Endothelial cell of umbilical vein (primary cell): Measurements from ENCODE around the gene BRWD1. TPM values are rescaled to one million over a fixed set of nuclear protein-coding genes. Genes with fewer than 3 reads are reported as not detected.

Experiments
- BruUV-seq: library from RNA; stranded (reverse); fragments of 400-500 nt; replicated peaks from 2 replicates; lab custom pipeline; 2021; lab: Mats Ljungman, UMichigan
- CTCF ChIA-PET: fragments of 300-600, 350-600 bp; sonication (Branson Sonifier 250); formaldehyde crosslinking; loops from one replicate; lab custom pipeline; 2021; ENCODE audit warnings: antibody characterized with exemption, inconsistent platforms; lab: Charles Lee
- POLR2A ChIA-PET: fragments of 300-600, 350-600 bp; sonication (Branson Sonifier 250); formaldehyde crosslinking; loops from one replicate; lab custom pipeline; 2021; ENCODE audit warnings: antibody characterized with exemption, inconsistent platforms; lab: Charles Lee
- DNase-seq: peaks from one replicate; pipeline ENCODE4 v3.0.0-alpha.2; 2011; ENCODE audit warnings: low read depth, low spot score
- FAIRE-seq: peaks from 2 replicates; lab custom pipeline; 2011; peaks lifted over from hg19 to GRCh38; lab: Jason Lieb, UNC
- H2AFZ ChIP-seq: 2 replicates; pipeline ENCODE4 v1.6.0; 2012; ENCODE audit warnings: low read depth, low read length, control low read depth, inconsistent platforms
- H3K27ac ChIP-seq: 2 replicates; pipeline ENCODE4 v1.5.1; 2011; ENCODE audit warnings: low read depth, mild to moderate bottlenecking, control low read depth, low read length, moderate library complexity; ENCODE audit not compliant: insufficient read depth
- H3K27me3 ChIP-seq, 2 experiments: 2 replicates each; pipeline versions ENCODE4 v1.6.0 to v1.6.1; 2011; ENCODE audit warnings: low read length in 2 of 2, mixed read lengths in 1 of 2; ENCODE audit not compliant: control insufficient read depth in 2 of 2, insufficient read depth in 2 of 2
- H3K36me3 ChIP-seq, 2 experiments: 2 replicates in 1 of 2; 3 replicates in 1 of 2; pipeline ENCODE4 v1.5.1; 2011; ENCODE audit warnings: low read length in 2 of 2, mild to moderate bottlenecking in 1 of 2, moderate library complexity in 1 of 2; ENCODE audit not compliant: control insufficient read depth in 2 of 2, insufficient read depth in 2 of 2; ENCODE audit errors: extremely low read depth in 1 of 2
- H3K4me1 ChIP-seq: 3 replicates; pipeline ENCODE4 v1.5.1; 2011; ENCODE audit warnings: mild to moderate bottlenecking, low read length; ENCODE audit not compliant: control insufficient read depth, insufficient read depth; ENCODE audit errors: extremely low read depth
- H3K4me2 ChIP-seq: 2 replicates; pipeline ENCODE4 v1.6.1; 2011; ENCODE audit warnings: low read length, control low read depth, mixed read lengths; ENCODE audit not compliant: insufficient read depth
- H3K4me3 ChIP-seq, 3 experiments: fragments of 200-600 bp in 1 of 3; sonication (generic), shearing (Covaris generic) in 1 of 3; replicated peaks in 1 of 3; 2 replicates each; pipeline ENCODE4 v1.5.1; 2011 to 2016; ENCODE audit warnings: control low read depth in 3 of 3, low read length in 3 of 3, mild to moderate bottlenecking in 2 of 3, inconsistent platforms in 1 of 3, low read depth in 1 of 3, moderate library complexity in 1 of 3; ENCODE audit not compliant: insufficient read depth in 1 of 3
- H3K79me2 ChIP-seq: 2 replicates; pipeline ENCODE4 v1.6.0; 2012; ENCODE audit warnings: low read length, inconsistent platforms; ENCODE audit not compliant: control insufficient read depth, insufficient read depth
- H3K9ac ChIP-seq: replicated peaks from 2 replicates; pipeline ENCODE3; 2011; ENCODE audit warnings: low read length, control low read depth; ENCODE audit not compliant: insufficient read depth; ENCODE audit errors: extremely low read depth
- H3K9me1 ChIP-seq: replicated peaks from 3 replicates; pipeline ENCODE4 v1.6.0; 2011; ENCODE audit warnings: mild to moderate bottlenecking, low read length; ENCODE audit not compliant: control insufficient read depth, insufficient read depth; ENCODE audit errors: extremely low read depth
- H3K9me3 ChIP-seq: replicated peaks from 2 replicates; pipeline ENCODE4 v1.5.1; 2012; ENCODE audit warnings: low read length, inconsistent platforms; ENCODE audit not compliant: control insufficient read depth, insufficient read depth
- H4K20me1 ChIP-seq: replicated peaks from 2 replicates; pipeline ENCODE3; 2011; ENCODE audit warnings: mild to moderate bottlenecking, low read length; ENCODE audit not compliant: control insufficient read depth, insufficient read depth; ENCODE audit errors: extremely low read depth
- EZH2 ChIP-seq: IDR thresholded peaks from 2 replicates; pipeline ENCODE4 v1.6.1; 2012; ENCODE audit warnings: borderline replicate concordance, low read depth, mild to moderate bottlenecking, moderate library complexity, low read length, inconsistent platforms; ENCODE audit not compliant: severe bottlenecking
- FOS ChIP-seq: IDR thresholded peaks from 2 replicates; pipeline ENCODE4 v1.6.1; 2011; ENCODE audit warnings: mild to moderate bottlenecking, low read length, moderate library complexity, borderline replicate concordance; ENCODE audit not compliant: insufficient read depth
- GATA2 ChIP-seq: IDR thresholded peaks from 2 replicates; pipeline ENCODE4 v1.7.0; 2011; ENCODE audit warnings: low read depth, mild to moderate bottlenecking, moderate library complexity, mixed read lengths, low read length; ENCODE audit not compliant: insufficient read length, insufficient read depth
- JUN ChIP-seq: IDR thresholded peaks from 2 replicates; pipeline ENCODE4 v1.6.1; 2011; ENCODE audit warnings: borderline replicate concordance, low read depth; ENCODE audit not compliant: insufficient read length, insufficient read depth
- MYC ChIP-seq: IDR thresholded peaks from one replicate; pipeline ENCODE4 v1.6.1; 2011; ENCODE audit warnings: mild to moderate bottlenecking, low read depth, low read length
- POLR2A ChIP-seq: IDR thresholded peaks from 2 replicates; pipeline ENCODE4 v1.6.1; 2012; ENCODE audit warnings: low read depth, mild to moderate bottlenecking, control low read depth, low read length
- POLR2AphosphoS5 ChIP-seq: IDR thresholded peaks from 2 replicates; pipeline ENCODE4 v1.6.1; 2012; ENCODE audit warnings: low read depth, mild to moderate bottlenecking, control low read depth, low read length, moderate library complexity; ENCODE audit not compliant: insufficient read depth
- dilution Hi-C: fragments of 300-500 bp; cut with MboI; formaldehyde crosslinking; loops from one replicate; pipeline ENCODE4 v1.15.0; 2019; ENCODE audit warnings: low sequenced_read_pairs; ENCODE audit not compliant: extremely low pct_ligation_motif_present
- intact Hi-C: fragments of 100-400 bp; cut with micrococcal nuclease; formaldehyde crosslinking; loops from one replicate; pipeline ENCODE4 v1.10.0; 2022
- polyA plus RNA-seq, 4 experiments: library from polyadenylated mRNA; depleted of rRNA in 3 of 4; stranded (reverse) in 3 of 4; unstranded in 1 of 4; fragments of >200 nt; gene quantifications; 2 replicates each; pipeline versions ENCODE4 v1.2.1 to v1.2.3, GENCODE V29; 2011 to 2012; ENCODE audit warnings: missing spikeins in 1 of 4
- total RNA-seq: library from RNA; stranded (reverse); gene quantifications from 2 replicates; pipeline ENCODE4 v1.2.3, GENCODE V29; 2021
- TF ChIP-seq, protein P1 (sequence below): IDR thresholded peaks from 2 replicates; pipeline ENCODE4 v1.6.1; 2011; ENCODE audit not compliant: insufficient read depth, insufficient read length
- TF ChIP-seq, protein P2 (sequence below), 2 donors: IDR thresholded peaks; 1 replicate in 1 of 2; 2 replicates in 1 of 2; pipeline ENCODE4 v1.5.1; 2011; ENCODE audit warnings: low read length in 2 of 2, mild to moderate bottlenecking in 2 of 2, moderate library complexity in 2 of 2, control low read depth in 1 of 2, inconsistent platforms in 1 of 2, low read depth in 1 of 2; ENCODE audit not compliant: insufficient read depth in 1 of 2; ENCODE audit errors: extremely low read depth in 1 of 2

The BRWD1 gene
- total and polyA plus RNA-seq, 2 donors (not counting 3 experiments of a cell fraction or from before 2014, with no cell fraction given): 6.1 to 33.2 TPM

DNA sequence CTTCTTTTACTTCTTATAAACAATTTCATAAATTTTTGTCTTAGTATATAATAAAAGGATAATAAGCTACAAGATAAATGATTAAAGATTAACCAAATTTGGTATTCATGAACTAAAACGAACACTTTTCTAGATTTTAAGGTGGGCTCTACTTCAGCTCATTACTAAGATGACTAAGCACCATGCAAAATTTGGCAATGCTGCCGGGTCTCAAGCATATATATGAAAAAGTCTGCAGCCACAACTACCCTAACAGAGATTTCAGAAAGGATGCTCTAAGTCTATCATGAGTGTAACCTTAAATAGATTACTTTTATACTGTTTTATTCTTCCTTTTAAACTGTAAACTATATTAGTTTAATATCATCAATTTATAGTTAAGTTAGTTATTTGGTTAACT lies 47.8 kb downstream of the BRWD1 start:
- FAIRE-seq: no peak
- BruUV-seq: no TSS peak

More for the DNA sequence above, 47.8 kb downstream of the BRWD1 start:
- no peak overlapping the region for H2AFZ ChIP-seq
- no peaks in the 10 kb centered on the region for H3K9me3 ChIP-seq
- dilution Hi-C loops (no loop called here), intact Hi-C loops (no loop called here)
- TF ChIP-seq, protein P1, sequence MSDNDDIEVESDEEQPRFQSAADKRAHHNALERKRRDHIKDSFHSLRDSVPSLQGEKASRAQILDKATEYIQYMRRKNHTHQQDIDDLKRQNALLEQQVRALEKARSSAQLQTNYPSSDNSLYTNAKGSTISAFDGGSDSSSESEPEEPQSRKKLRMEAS: no peak
- no peak for TF ChIP-seq JUN
- no peak for TF ChIP-seq POLR2AphosphoS5
- TF ChIP-seq POLR2A: no peak
- TF ChIP-seq MYC: no peak
- TF ChIP-seq, protein P2, sequence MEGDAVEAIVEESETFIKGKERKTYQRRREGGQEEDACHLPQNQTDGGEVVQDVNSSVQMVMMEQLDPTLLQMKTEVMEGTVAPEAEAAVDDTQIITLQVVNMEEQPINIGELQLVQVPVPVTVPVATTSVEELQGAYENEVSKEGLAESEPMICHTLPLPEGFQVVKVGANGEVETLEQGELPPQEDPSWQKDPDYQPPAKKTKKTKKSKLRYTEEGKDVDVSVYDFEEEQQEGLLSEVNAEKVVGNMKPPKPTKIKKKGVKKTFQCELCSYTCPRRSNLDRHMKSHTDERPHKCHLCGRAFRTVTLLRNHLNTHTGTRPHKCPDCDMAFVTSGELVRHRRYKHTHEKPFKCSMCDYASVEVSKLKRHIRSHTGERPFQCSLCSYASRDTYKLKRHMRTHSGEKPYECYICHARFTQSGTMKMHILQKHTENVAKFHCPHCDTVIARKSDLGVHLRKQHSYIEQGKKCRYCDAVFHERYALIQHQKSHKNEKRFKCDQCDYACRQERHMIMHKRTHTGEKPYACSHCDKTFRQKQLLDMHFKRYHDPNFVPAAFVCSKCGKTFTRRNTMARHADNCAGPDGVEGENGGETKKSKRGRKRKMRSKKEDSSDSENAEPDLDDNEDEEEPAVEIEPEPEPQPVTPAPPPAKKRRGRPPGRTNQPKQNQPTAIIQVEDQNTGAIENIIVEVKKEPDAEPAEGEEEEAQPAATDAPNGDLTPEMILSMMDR (IDR thresholded peaks at IDR 0.05; ENCODE audit: extremely low read depth in 1 of 2, insufficient read depth in 1 of 2, low read depth in 1 of 2, low read length in 2 of 2): no peak
- TF ChIP-seq FOS: no peak
- no peak for TF ChIP-seq EZH2
- no peak for TF ChIP-seq GATA2
- no peaks in the 10 kb centered on the region for H3K4me1 ChIP-seq
- no peaks in the 10 kb centered on the region for H4K20me1 ChIP-seq
- ChIA-PET CTCF (interaction anchor here (1.0 to 1.3 kb wide), 2 partner anchors 12 to 17 kb away, joined by 3 read pairs; no protein-coding TSS in a partner anchor), POLR2A (no interaction called here)
- H3K36me3 ChIP-seq: peaks cover 5 to 17% of the 10 kb centered on the region in 2 experiments
- H3K4me3 ChIP-seq: no peak overlapping the region
- H3K9ac ChIP-seq: no peak overlapping the region
- no peak overlapping the region for H3K4me2 ChIP-seq
- DNase-seq: no peak
- H3K9me1 ChIP-seq: no peaks in the 10 kb centered on the region
- no peaks in the 10 kb centered on the region for H3K79me2 ChIP-seq
- H3K27me3 ChIP-seq: no peaks in the 10 kb centered on the region
- no peak overlapping the region for H3K27ac ChIP-seq
